Activated CD4-positive, CD25-positive, alpha-beta regulatory T cell treated with anti-CD3 and anti-CD28 coated beads, Interleukin-2, amount 50 U/mL, for 72 hours (primary cell): ENCODE measurements around the gene SNX19.
A peak's percentile ranks its signal among the peaks of the same experiment; 100 is the strongest.

Experiments
- DNase-seq: peaks from one replicate; pipeline ENCODE4 v3.0.0; 2021

SNX19 gene

DNA sequence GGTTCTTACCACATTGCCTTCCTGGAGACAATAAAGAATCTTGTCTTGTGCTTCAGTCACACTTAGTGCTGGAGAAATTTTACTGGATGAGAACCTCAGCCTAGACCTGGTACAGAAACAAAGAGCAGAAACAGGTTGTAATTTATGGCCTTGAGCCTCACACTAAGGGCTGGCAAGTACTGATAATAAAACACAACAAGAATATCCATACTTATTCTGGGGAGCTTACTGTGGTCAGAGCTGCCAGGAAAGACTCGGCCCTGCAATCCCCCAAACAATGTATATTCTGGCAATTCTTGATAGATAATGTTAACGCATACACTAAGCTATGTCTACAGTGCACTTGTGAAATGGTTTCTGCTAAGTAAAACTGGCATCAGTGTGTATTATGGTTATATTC lies 9.7 kb downstream of the SNX19 start:
- no peak for DNase-seq

DNA sequence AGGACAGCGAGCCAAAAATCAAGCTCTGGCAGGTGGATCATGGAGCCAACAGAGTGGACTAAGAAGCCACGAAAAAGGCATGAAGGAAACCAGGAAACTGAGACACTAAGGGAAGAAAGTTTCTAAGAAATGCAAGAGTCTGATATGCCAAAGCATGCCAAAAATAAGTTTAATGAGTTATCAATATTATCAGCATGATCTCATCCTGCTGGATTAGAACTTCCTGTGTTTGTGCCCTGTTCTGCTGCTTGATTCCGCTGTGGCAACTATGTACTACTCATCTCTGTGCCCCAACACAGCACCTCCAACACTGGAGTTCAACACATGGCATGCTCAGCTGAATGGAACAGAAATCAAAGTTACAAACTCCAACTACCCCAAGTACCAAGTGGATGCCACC lies 10.8 kb downstream of the SNX19 start:
- DNase-seq: no peak

DNA sequence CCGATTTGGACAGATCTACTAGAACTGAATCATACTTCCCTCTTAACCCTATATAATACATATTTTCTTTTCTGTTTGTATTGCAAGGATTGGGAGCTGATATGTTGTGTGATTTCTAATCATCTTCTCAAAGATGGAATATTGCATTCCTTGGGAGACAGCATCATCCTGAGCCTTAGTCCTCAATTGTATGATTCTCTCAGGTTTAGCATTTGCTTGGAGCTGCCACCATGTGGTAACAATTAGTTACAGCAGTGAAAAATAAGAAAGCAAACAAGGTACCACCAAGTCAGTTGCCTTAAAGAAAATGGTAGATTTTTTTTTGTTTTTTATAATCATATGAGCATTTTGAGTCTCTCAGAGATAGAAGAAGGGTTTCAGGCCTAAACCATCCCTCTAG lies 11.9 kb downstream of the SNX19 start:
- DNase-seq: no peak

DNA sequence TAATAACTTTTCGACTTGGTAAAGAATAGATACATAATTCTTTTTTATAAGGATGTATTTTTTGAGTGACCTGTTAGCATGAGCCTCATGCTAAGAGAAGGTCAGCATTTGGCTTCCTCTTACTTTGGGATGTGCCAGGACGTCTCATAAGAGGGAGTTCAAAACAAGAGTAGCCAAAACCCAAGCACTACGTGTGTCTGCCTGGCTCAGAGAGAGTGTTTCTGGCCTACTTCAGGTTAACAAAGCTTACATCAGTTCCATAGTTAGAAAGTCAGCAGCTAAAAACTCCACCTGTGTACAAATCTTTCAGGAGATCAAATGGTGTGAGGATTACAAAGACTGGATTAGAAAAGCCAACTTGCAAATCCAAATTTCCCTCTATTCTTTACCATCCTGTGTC lies 13.9 kb downstream of the SNX19 start:
- no peak for DNase-seq

DNA sequence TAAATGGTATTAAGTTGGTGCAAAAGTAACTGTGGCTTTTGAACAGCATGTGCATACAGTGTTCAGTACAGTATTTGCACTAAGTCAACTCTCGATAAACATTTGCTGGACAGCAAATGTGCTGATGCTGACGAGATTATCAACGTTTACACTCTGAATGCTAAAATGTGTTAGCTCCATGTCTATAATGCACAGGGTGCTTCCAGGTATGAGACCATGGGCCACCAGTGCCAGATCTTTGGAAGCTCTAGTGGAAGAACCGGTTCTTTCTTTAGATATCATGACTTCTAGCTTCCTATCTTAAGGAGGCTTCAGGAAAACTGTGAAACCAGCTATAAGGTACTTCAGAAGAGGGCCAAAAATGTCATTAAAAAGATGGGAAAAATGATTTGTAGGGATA lies 17.2 kb downstream of the SNX19 start:
- no peak for DNase-seq

DNA sequence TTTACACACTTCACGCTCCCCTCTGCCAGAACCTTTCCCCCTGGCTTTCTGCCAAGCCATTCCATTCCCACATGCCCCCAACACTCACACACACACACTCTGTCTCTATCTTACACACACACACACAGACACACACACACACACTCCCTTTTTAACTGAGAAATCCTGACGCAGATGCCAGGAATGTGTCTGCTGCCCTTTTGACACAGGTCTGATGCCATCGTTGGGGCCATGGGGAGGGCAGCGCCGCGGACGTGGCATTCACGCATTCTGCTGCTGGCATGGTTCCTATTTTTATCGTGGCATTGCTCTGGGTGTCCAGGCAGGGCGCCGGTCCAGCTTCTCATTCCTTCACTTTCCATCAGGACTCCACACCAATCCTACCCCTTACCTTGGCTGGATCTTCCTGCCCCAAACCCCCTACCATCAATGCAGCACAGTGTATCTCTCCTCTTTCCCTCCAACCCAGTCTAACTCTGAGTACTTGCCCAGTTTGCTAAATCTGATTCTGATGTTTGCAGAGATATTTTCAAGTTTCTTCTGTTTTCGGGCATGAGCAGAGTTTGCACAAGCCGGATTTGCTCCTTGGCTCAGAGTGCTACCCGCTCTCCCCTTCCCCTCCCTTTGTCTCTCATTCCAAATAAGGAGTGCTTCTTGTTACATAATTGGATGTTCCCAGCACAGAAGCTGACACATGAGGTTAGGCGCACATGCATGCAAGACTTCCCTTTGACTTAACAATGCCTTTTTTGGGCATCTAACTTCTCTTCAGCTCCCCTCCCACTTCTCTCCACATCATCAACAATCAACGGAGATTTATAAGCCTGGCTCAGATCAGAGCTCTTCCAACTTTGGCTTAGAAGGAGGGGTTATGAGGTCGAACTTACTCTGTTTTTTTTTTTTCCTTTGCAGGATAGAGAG lies 18.8 kb downstream of the SNX19 start:
- no peak for DNase-seq

DNA sequence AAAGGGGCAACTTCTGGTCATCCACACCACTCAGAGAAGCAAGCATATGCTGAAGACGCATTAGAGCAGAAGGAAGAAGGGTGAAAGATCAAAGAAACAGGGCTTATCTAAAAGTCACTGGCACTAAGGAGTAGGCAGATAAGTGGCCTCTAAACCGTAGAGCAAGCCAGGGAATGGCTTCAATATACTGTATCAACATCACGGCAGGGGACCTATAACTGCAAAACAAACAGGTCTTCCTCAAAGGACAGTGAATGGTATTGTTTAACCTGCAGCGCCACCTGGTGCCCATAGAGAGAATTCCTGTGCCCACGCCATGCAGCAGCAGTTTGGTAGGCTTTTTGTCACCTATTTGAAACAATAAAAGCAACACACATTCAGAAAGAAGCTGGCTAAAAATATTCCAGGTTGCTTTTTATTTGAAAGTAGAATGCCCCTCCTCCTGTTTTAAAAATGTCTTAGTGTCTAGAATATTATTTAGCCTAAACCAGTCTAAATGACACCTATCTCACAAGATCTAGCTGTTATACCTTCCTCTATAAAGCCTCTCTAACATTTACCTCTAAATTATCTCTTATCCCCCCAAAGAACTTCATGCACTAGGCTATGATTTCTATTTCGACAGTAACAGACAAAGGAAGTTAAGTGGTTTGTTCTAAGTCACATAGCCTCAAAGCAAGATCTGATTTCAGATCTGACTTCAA lies 21.8 kb downstream of the SNX19 start:
- peak; percentile 62 for DNase-seq

DNA sequence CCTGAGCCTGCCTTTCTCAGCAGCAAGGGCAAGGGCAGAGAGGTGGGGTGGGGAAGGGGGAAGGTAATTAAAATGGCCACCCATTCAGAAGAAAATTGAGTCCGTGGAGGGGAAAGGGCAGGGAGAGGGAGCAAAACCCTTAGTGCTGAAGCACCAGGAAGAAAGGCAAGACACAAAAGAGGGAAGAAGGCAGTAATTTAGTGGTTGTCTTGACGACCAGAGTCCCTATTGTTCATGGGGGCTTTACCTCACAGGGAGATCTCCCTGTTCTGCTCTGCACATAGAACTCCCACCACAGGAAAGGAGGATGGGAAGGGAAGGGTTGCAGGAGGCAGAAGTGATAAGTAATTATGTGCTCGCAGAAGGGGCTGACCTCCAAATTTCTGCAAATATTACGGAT lies 23.4 kb downstream of the SNX19 start:
- DNase-seq: no peak

DNA sequence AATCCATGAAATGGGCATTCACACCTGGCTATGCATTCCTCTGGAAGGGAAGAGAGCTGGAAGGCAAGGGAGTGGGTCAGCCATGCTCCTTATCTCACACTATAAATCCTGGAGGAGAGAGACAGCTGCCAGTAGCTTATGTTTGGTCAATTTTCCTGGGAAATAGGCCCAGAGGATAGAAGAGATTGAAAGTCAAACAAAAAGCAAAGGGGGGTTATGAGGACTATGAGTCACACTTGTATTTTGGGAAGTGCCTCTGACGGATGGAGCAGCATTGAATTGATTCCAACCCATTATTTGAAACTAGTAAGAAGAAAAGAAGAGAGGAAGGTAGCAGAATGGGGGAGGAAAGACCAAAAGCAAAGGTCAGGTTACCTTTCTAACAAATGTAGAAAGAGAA lies 25.0 kb downstream of the SNX19 start:
- DNase-seq: no peak

DNA sequence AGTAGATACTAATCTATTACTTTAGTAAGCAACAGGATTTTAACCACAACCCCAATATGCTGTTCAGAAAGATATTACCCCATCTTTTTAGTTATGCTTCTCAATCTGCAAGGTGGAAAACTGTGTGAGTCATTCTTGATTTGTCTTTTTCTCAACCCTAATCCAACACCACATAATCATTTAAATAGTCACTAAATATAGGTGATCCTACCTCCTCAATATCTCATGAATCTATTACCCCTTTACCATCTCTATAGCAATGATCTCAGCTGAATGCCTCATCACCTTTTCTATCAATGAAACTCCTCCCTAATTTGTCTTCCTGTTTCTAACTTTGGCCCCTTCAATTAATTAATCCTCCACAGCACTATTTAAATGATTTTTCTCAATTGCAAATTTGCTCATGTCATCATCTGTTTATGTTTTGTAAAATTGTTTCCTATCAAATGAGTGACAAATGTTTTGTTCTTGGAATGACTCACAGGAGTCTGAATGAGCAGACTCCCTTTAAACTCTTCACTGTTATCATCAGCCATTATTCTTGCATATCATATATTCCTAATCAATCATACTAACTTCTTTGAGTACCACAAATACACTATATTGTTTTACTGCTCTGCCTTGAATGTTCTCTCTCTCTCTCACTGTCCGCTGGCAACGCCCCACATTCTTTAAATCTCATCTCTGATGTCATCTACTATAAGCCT lies 26.1 kb downstream of the SNX19 start:
- DNase-seq: no peak

DNA sequence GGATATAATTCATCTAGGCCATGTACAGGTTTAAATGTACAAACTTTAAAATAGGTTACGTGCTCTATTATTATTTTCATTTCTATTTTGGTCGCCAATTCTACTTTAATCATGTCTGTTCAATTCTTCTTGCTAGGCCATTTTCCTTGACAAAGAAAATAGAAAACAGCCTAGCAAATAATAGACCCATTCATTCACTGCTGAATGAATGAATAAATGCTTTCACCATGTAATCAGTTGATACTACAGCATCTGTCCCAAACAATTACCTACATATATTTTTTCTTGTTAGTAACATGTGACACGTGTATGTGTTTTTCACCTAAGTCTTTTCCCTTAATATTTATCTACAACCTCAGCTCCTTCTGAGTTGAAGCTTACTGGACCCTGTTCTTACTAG lies 27.5 kb downstream of the SNX19 start:
- no peak for DNase-seq

DNA sequence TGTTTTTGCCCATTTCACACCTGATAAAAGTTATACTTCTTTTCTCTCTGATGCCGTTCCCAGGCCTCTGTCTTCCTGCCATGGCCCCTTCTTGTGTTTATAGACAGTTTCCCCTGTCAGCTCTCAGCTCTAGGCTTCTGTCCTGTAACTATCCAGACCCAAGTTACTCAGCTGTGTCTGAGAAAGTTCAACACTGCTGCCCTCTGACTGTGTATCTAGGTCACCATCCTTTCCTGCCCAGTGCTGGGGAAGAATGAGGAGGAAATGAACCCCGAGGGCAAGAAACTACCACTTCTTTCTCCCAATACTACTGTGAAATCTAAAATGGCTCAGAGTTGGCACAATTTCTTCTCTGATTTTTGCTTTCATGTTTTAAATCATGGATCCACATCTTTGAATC lies 29.6 kb downstream of the SNX19 start:
- DNase-seq: no peak

DNA sequence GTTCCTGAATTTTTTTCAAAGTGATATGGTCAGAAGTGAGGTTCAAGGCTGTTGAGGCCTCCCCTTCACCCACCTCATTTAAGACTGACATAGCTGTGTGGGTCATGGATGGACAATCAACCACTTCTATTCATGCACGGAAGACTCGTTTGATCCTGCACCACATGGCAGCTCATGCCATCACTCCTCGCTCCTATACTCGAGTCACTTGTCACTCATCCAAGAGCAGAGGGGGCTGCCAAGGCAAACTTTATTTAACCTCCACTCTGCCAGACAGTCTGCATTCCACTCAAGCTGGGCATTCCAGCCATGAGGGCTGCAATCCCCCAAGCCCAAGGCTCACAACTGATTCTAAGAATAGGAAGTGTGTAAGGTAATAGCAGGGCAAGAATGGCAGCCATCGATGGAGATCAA lies 34.1 kb downstream of the SNX19 start:
- DNase-seq: no peak

DNA sequence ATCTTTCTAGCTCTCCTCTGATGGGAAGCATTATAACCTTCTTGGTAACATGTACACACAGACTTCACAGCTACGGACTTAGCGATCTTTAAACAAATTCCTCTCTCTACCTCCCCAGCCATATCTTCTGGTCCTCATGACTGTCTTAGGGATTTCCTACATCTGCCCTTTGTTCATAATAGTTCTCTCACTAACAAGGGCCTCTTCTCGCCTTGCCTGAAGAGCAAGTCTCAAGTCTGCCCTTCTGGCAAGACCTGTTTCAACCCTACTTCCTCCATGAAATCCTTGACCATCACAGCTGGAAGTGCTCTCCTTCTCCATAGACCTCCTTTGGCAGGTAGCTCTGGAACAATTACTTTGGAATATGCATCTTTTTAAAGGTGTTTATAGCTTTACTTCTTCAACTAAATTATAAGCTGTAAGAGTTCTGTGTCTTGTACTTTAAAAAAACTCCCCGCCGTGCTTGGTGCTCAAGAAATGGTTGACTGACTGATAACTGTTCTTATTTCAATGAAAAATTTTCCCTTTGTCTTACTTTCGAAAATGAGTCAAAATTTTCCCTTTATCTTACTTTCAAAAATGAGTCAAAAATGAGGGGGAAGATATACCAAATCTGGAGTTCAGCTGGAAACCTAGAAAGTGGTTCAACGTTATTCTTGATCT lies 34.7 kb downstream of the SNX19 start:
- DNase-seq: no peak

DNA sequence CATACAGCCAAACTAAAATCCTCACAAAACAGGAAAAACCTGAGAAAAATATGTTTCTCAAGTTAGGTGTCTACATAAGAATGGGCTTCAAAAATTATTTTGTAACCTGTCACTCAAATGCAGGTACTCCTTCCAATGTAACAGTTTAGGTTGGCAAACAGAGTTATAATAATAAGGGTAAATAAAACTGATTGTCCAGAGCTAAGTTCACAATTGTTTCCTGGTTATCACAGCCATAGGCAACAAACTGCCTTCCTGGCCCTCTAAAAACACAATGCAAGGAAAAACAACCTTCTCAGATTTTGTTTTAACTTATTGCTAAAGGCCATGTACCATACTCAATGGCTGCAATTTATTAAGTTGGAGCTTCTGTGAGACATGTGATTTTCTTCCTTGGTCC lies 36.4 kb downstream of the SNX19 start:
- no peak for DNase-seq

DNA sequence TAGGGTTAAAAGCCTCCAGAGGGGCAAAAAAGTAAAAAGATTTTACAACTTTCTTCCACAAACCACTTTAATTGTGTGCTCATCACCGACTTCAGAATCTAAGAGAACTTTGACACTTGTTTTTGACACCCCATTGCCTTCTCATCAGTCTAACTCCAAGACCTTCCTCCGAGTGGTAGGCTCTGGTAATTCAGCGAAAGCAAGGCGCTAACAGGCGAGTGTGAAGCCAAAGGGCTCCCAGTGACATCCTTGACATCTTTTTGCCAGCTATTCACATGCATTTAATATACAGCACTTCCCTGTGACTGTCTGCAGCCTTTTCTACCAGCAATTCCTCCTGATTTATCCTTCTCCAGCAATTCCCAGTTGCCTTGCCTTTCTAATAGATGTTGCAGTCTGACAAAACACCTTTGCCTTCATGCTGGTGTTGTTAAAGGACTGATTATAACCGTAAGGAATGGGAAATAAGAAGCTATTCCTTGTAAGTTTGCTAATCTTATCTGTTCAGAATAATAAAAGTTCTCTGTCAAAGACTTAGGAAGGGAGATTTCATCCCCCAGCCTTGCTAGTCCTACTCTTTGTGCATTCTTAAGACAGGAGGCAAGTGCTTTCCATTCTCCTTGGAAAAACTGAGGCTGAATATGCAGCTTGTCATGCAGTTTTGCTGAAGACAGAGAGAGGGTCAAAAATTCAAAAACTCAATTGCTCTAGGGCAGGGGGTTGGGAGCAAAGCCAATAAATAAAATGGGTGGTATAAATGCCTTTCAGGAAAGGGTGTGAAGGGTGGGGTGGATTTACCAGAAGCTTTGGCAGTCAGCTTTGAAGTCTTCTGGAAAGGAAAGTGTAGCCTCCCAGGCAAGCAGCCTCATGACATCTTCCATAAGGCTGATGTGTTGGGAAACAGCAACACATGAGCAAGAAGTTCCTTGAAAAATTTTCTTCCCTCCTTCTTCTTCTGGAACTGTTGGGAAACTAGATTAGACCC lies 39.1 kb downstream of the SNX19 start:
- DNase-seq: no peak

DNA sequence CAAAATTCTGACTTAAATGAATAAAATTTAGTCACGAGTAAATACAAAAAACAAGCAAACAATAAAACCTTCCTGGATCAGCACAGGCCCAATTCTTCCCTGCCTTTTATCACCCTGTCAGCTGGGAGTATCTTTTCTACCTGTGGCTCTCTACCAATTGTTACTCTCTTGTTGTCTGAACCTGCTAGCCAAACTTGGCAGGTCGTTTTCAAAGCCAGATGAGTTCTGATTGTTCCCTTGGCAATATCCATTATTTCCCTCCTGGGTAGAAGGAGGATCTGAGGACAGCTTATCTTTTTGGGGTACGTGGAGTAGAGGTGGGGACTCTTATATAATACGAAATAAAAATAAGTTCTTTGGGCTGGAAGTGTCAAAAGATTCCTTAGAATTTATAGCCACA lies 40.2 kb downstream of the SNX19 start:
- DNase-seq: no peak

DNA sequence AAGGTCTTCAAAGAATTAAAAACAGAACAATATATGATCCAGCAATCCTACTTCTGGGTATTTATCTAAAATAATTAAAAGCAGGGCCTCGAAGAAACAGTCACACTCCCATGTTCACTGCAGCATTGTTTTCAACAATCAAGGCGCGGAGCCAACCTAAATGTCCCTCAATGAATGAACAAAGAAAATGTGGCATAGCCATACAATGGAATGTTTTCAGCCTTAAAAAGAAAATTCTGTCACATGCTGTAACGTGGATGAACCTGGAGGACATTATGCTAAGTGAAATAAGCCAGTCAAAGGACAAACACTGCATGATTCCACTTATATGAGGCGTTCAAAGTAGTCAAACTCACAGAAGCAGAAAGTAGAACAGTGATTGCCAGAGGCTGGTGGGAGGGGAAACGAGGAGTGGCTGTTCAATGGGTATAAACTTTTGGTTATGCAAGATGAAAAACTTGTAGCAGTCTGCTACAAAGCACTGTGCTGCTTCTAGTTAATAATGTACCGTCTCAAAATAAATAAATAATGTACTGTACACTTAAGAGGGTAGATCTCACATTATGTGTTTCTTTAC lies 41.2 kb downstream of the SNX19 start:
- DNase-seq: no peak

DNA sequence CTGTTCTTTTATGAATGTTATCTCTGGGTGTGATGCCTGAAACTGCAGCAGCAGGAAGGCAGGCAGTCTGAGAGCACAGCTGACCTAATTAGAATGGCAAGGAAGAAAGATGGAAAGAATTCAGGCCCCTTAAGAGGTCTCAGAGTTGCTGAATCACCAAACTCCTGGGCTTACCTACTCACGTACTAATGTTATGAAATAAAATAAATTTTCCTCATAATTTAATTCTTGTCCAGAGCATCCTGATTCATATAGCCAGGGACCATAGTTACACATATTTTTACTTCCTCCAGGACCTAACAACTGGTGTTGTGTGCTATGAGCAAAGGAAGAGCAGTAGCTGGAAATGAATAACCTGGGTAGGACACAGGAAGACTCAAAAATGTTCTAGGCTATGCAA lies 41.9 kb downstream of the SNX19 start:
- DNase-seq: no peak

DNA sequence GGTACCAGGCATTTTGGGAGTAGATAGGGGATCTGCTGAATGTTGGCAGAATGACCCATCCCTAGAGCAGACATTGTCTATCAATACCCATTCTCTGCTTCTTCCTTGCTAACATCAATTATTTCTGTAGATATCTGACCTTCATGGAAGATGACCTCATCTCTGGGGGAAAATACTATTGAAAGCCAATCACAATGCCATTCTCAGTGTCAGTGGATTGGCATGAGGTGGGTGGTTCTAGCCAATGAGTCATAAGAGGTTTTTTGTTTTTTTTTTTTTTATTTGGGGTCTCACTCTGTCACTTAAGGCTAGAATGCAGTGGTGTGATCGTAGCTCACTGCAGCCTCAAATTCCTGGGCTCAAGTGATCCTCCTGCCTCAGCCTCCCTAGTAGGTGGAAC lies 42.5 kb downstream of the SNX19 start:
- DNase-seq: no peak

DNA sequence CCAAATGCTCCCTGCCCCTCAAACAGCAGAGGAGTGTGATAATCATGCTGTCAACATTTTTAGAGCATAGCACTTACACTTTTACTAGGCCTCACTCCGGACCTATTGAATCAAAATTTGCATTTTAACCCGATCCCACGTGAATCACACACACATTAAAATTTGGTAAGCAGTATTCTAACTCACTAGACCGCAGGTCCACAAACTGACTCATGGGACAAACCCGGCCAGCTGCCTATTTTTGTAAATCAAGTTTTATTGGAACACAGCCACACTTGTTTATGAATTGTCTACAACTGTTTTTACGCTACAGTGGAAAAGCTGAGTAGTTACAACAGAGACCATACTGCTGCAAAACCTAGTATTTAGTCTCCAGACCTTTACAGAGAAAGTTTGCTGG lies 43.3 kb downstream of the SNX19 start:
- DNase-seq: no peak

DNA sequence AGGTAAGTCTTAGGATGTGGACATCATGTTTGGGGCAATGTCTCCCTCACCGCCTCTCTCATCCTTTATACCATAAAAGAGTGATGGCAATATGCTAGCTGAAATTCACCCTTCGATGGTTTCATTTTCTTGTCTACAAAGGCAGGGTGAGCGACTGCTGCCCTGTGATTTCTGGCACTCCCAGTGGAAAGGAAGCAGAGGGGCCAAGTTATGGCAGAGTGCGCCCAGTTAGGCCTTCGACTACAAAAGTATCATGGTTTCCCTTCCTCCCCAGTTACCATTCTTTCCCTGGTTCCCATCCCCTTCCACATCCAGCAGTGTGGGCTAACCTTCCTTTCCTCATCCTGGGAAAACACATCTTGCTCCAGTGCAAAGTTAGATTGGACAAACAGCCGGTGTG lies 43.8 kb downstream of the SNX19 start:
- no peak for DNase-seq
